GM12878 (cell line): ENCODE measurements around the gene KRTAP5-3.

Source experiments
- CHD2 ChIP-seq: IDR thresholded peaks from 2 replicates; pipeline ENCODE4 v1.6.1; 2011; ENCODE audit warnings: low read depth, low read length, improper control_type of control experiment, borderline replicate concordance
- EP300 ChIP-seq, 2 experiments: fragments of 150-350 bp in 1 of 2; IDR thresholded peaks; 2 replicates each; pipeline ENCODE4 v1.6.1; 2011 to 2012; ENCODE audit warnings: low read depth in 2 of 2, low read length in 2 of 2, borderline replicate concordance in 1 of 2, improper control_type of control experiment in 1 of 2, inconsistent platforms in 1 of 2; ENCODE audit not compliant: control insufficient read depth in 1 of 2
- JUNB ChIP-seq: IDR thresholded peaks from 2 replicates; pipeline ENCODE4 v1.6.1; 2016; ENCODE audit warnings: antibody characterized with exemption, mild to moderate bottlenecking
- POLR2A ChIP-seq: IDR thresholded peaks from 2 replicates; pipeline ENCODE4 v1.6.1; 2011; ENCODE audit warnings: low read depth, mild to moderate bottlenecking, low read length
- RAD21 ChIP-seq: IDR thresholded peaks from 2 replicates; pipeline ENCODE4 v1.6.1; 2011; ENCODE audit warnings: mild to moderate bottlenecking, low read depth, low read length, moderate library complexity; ENCODE audit not compliant: insufficient read depth
- ZNF24 ChIP-seq: fragments of 450-650 bp; IDR thresholded peaks from 2 replicates; pipeline ENCODE4 v1.6.1; 2017; ENCODE audit warnings: antibody characterized with exemption, mild to moderate bottlenecking
- TF ChIP-seq, protein P1 (sequence below), 3 experiments: IDR thresholded peaks in 2 of 3; conservative IDR thresholded peaks in 1 of 3; 2 replicates each; pipeline ENCODE4 v1.5.1; 2011; ENCODE audit warnings: low read depth in 3 of 3, low read length in 3 of 3, mild to moderate bottlenecking in 3 of 3, control low read depth in 2 of 3, moderate library complexity in 2 of 3, inconsistent platforms in 1 of 3, mixed read lengths in 1 of 3; ENCODE audit not compliant: control insufficient read depth in 2 of 3, insufficient read depth in 1 of 3; ENCODE audit errors: extremely low read depth in 1 of 3
- TF ChIP-seq, protein P2 (sequence below): IDR thresholded peaks from 2 replicates; pipeline ENCODE4 v1.6.1; 2011; ENCODE audit warnings: low read depth, low read length, improper control_type of control experiment, borderline replicate concordance
- TF ChIP-seq, protein P3 (sequence below): IDR thresholded peaks from 2 replicates; pipeline ENCODE4 v1.6.1; 2011; ENCODE audit warnings: borderline replicate concordance, low read depth, mild to moderate bottlenecking, moderate library complexity, mixed read lengths, low read length; ENCODE audit not compliant: insufficient read depth; ENCODE audit errors: extremely low read length

DNA sequence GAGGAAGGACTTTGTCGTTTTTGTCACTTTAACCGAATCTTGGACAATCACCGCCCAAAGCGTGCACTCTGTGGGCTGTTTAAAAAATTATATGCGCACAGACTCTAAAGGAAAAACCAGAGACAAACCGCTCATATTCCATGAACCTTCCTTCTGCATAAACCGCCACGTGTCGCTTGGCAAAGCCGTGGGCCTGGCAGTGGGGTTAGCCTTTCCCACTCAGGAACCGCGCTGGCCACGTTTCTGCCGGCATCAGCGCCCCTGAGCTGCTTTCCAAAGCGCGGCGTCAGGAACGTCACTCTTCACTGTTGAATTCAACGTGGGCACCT is 44.1 kb upstream of the KRTAP5-3 start:
- TF ChIP-seq RAD21: no peak
- TF ChIP-seq JUNB: no peak
- no peak for TF ChIP-seq POLR2A
- TF ChIP-seq, protein P1, sequence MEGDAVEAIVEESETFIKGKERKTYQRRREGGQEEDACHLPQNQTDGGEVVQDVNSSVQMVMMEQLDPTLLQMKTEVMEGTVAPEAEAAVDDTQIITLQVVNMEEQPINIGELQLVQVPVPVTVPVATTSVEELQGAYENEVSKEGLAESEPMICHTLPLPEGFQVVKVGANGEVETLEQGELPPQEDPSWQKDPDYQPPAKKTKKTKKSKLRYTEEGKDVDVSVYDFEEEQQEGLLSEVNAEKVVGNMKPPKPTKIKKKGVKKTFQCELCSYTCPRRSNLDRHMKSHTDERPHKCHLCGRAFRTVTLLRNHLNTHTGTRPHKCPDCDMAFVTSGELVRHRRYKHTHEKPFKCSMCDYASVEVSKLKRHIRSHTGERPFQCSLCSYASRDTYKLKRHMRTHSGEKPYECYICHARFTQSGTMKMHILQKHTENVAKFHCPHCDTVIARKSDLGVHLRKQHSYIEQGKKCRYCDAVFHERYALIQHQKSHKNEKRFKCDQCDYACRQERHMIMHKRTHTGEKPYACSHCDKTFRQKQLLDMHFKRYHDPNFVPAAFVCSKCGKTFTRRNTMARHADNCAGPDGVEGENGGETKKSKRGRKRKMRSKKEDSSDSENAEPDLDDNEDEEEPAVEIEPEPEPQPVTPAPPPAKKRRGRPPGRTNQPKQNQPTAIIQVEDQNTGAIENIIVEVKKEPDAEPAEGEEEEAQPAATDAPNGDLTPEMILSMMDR (IDR thresholded peaks at IDR 0.05 in 2 of 3, conservative IDR thresholded peaks at IDR 0.05 in 1 of 3; ENCODE audit: control insufficient read depth in 2 of 3, extremely low read depth in 1 of 3, insufficient read depth in 1 of 3, low read depth in 3 of 3, low read length in 3 of 3): no peak
- TF ChIP-seq, protein P2, sequence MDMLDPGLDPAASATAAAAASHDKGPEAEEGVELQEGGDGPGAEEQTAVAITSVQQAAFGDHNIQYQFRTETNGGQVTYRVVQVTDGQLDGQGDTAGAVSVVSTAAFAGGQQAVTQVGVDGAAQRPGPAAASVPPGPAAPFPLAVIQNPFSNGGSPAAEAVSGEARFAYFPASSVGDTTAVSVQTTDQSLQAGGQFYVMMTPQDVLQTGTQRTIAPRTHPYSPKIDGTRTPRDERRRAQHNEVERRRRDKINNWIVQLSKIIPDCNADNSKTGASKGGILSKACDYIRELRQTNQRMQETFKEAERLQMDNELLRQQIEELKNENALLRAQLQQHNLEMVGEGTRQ: no peak
- TF ChIP-seq ZNF24: no peak
- TF ChIP-seq, protein P3, sequence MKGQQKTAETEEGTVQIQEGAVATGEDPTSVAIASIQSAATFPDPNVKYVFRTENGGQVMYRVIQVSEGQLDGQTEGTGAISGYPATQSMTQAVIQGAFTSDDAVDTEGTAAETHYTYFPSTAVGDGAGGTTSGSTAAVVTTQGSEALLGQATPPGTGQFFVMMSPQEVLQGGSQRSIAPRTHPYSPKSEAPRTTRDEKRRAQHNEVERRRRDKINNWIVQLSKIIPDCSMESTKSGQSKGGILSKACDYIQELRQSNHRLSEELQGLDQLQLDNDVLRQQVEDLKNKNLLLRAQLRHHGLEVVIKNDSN: no peak
- TF ChIP-seq CHD2: no peak
- no peak for TF ChIP-seq EP300 (IDR thresholded peaks at IDR 0.05; ENCODE audit: borderline replicate concordance in 1 of 2, control insufficient read depth in 1 of 2, low read depth in 2 of 2, low read length in 2 of 2)
